ENCODE results near the gene SKI.

SKI gene

GRCh38 chr1:2334366-2334765, 106.2 kb downstream of the SKI start:
- Histone ChIP-seq H3K27ac (ENCODE audit: low read depth, low read length, severe bottlenecking) (no peak overlapping the region), H3K9me3 (ENCODE audit: control insufficient read depth, low read length) (no peaks in the 10 kb centered on the region), H3K4me1 (ENCODE audit: control insufficient read depth, insufficient read depth, low read length, poor library complexity, severe bottlenecking) (no peaks in the 10 kb centered on the region), H3K36me3 (ENCODE audit: control insufficient read depth, insufficient read depth, low read length) (no peaks in the 10 kb centered on the region), H3K4me3 (ENCODE audit: extremely low read depth, insufficient read depth, low read length, poor library complexity, severe bottlenecking) (no peak overlapping the region)
- WGBS, 2 experiments (ENCODE audit: insufficient coverage in 2 of 2): 92% methylated on average over 21 of the region's 21 CpGs

- H3K36me3 ChIP-seq (ENCODE audit: control insufficient read depth, insufficient read depth, low read length): no peaks in the 10 kb centered on the region
- no peaks in the 10 kb centered on the region for H3K4me1 ChIP-seq (ENCODE audit: control insufficient read depth, insufficient read depth, low read length, poor library complexity, severe bottlenecking)
- no peaks in the 10 kb centered on the region for H3K9me3 ChIP-seq (ENCODE audit: control insufficient read depth, low read length)
- WGBS, 2 experiments (ENCODE audit: insufficient coverage in 2 of 2): 86% methylated on average over 31 of the region's 33 CpGs
- H3K27ac ChIP-seq (ENCODE audit: low read depth, low read length, severe bottlenecking): no peak overlapping the region
- no peak overlapping the region for H3K4me3 ChIP-seq (ENCODE audit: extremely low read depth, insufficient read depth, low read length, poor library complexity, severe bottlenecking)
Measured at GRCh38 chr1:2334883-2335534, 106.9 kb downstream of the SKI start.

GRCh38 chr1:2335721-2336455, 107.8 kb downstream of the SKI start:
- Histone ChIP-seq H3K27ac (ENCODE audit: low read depth, low read length, severe bottlenecking) (no peak overlapping the region), H3K36me3 (ENCODE audit: control insufficient read depth, insufficient read depth, low read length) (no peaks in the 10 kb centered on the region), H3K4me1 (ENCODE audit: control insufficient read depth, insufficient read depth, low read length, poor library complexity, severe bottlenecking) (no peaks in the 10 kb centered on the region), H3K4me3 (ENCODE audit: extremely low read depth, insufficient read depth, low read length, poor library complexity, severe bottlenecking) (no peak overlapping the region), H3K9me3 (ENCODE audit: control insufficient read depth, low read length) (no peaks in the 10 kb centered on the region)
- 91 to 94% methylated on average over 35 to 36 of the region's 36 CpGs for WGBS, 2 experiments (ENCODE audit: insufficient coverage in 2 of 2)

- H3K27ac ChIP-seq (ENCODE audit: low read depth, low read length, severe bottlenecking): no peak overlapping the region
- no peaks in the 10 kb centered on the region for H3K36me3 ChIP-seq (ENCODE audit: control insufficient read depth, insufficient read depth, low read length)
- H3K4me1 ChIP-seq (ENCODE audit: control insufficient read depth, insufficient read depth, low read length, poor library complexity, severe bottlenecking): no peaks in the 10 kb centered on the region
- no peaks in the 10 kb centered on the region for H3K9me3 ChIP-seq (ENCODE audit: control insufficient read depth, low read length)
- 87 to 90% methylated on average over 10 to 11 of the region's 11 CpGs for WGBS, 2 experiments (ENCODE audit: insufficient coverage in 2 of 2)
- H3K4me3 ChIP-seq (ENCODE audit: extremely low read depth, insufficient read depth, low read length, poor library complexity, severe bottlenecking): no peak overlapping the region
Measured at GRCh38 chr1:2336499-2336898, 108.4 kb downstream of the SKI start.

GRCh38 chr1:2337081-2337480, 109.0 kb downstream of the SKI start:
- no peak overlapping the region for H3K27ac ChIP-seq (ENCODE audit: low read depth, low read length, severe bottlenecking)
- no peaks in the 10 kb centered on the region for H3K36me3 ChIP-seq (ENCODE audit: control insufficient read depth, insufficient read depth, low read length)
- no peaks in the 10 kb centered on the region for H3K9me3 ChIP-seq (ENCODE audit: control insufficient read depth, low read length)
- H3K4me1 ChIP-seq (ENCODE audit: control insufficient read depth, insufficient read depth, low read length, poor library complexity, severe bottlenecking): no peaks in the 10 kb centered on the region
- no peak overlapping the region for H3K4me3 ChIP-seq (ENCODE audit: extremely low read depth, insufficient read depth, low read length, poor library complexity, severe bottlenecking)
- WGBS, 2 experiments (ENCODE audit: insufficient coverage in 2 of 2): 93 to 96% methylated on average over 18 to 23 of the region's 23 CpGs

- H3K4me3 ChIP-seq (ENCODE audit: extremely low read depth, insufficient read depth, low read length, poor library complexity, severe bottlenecking): no peak overlapping the region
Measured at GRCh38 chr1:2337501-2337900, 109.4 kb downstream of the SKI start.

GRCh38 chr1:2339206-2340085, 111.3 kb downstream of the SKI start:
- 92% methylated on average over 44 to 45 of the region's 45 CpGs for WGBS, 2 experiments (ENCODE audit: insufficient coverage in 2 of 2)
- H3K4me1 ChIP-seq (ENCODE audit: control insufficient read depth, insufficient read depth, low read length, poor library complexity, severe bottlenecking): no peaks in the 10 kb centered on the region
- no peak overlapping the region for H3K4me3 ChIP-seq (ENCODE audit: extremely low read depth, insufficient read depth, low read length, poor library complexity, severe bottlenecking)
- no peak overlapping the region for H3K27ac ChIP-seq (ENCODE audit: low read depth, low read length, severe bottlenecking)
- H3K36me3 ChIP-seq (ENCODE audit: control insufficient read depth, insufficient read depth, low read length): no peaks in the 10 kb centered on the region
- no peaks in the 10 kb centered on the region for H3K9me3 ChIP-seq (ENCODE audit: control insufficient read depth, low read length)

More at GRCh38 chr1:2337501-2337900, 109.4 kb downstream of the SKI start:
- H3K9me3 ChIP-seq (ENCODE audit: control insufficient read depth, low read length): no peaks in the 10 kb centered on the region
- no peaks in the 10 kb centered on the region for H3K36me3 ChIP-seq (ENCODE audit: control insufficient read depth, insufficient read depth, low read length)
- H3K27ac ChIP-seq (ENCODE audit: low read depth, low read length, severe bottlenecking): no peak overlapping the region
- 69 to 89% methylated on average over 2 to 3 of the region's 10 CpGs for WGBS, 2 experiments (ENCODE audit: insufficient coverage in 2 of 2)
- H3K4me1 ChIP-seq (ENCODE audit: control insufficient read depth, insufficient read depth, low read length, poor library complexity, severe bottlenecking): no peaks in the 10 kb centered on the region

GRCh38 chr1:2340086-2340917, 112.2 kb downstream of the SKI start:
- 84 to 85% methylated on average over 21 of the region's 24 CpGs for WGBS, 2 experiments (ENCODE audit: insufficient coverage in 2 of 2)
- no peak overlapping the region for H3K4me3 ChIP-seq (ENCODE audit: extremely low read depth, insufficient read depth, low read length, poor library complexity, severe bottlenecking)
- H3K9me3 ChIP-seq (ENCODE audit: control insufficient read depth, low read length): no peaks in the 10 kb centered on the region
- no peaks in the 10 kb centered on the region for H3K4me1 ChIP-seq (ENCODE audit: control insufficient read depth, insufficient read depth, low read length, poor library complexity, severe bottlenecking)
- H3K36me3 ChIP-seq (ENCODE audit: control insufficient read depth, insufficient read depth, low read length): no peaks in the 10 kb centered on the region
- no peak overlapping the region for H3K27ac ChIP-seq (ENCODE audit: low read depth, low read length, severe bottlenecking)

- 91 to 92% methylated on average over 13 to 14 of the region's 14 CpGs for WGBS, 2 experiments (ENCODE audit: insufficient coverage in 2 of 2)
- no peak overlapping the region for H3K4me3 ChIP-seq (ENCODE audit: extremely low read depth, insufficient read depth, low read length, poor library complexity, severe bottlenecking)
- no peaks in the 10 kb centered on the region for H3K4me1 ChIP-seq (ENCODE audit: control insufficient read depth, insufficient read depth, low read length, poor library complexity, severe bottlenecking)
- H3K36me3 ChIP-seq (ENCODE audit: control insufficient read depth, insufficient read depth, low read length): no peaks in the 10 kb centered on the region
- no peaks in the 10 kb centered on the region for H3K9me3 ChIP-seq (ENCODE audit: control insufficient read depth, low read length)
- no peak overlapping the region for H3K27ac ChIP-seq (ENCODE audit: low read depth, low read length, severe bottlenecking)
Measured at GRCh38 chr1:2340918-2341254, 112.8 kb downstream of the SKI start.

GRCh38 chr1:2341706-2342383, 113.7 kb downstream of the SKI start:
- H3K27ac ChIP-seq (ENCODE audit: low read depth, low read length, severe bottlenecking): no peak overlapping the region
- H3K9me3 ChIP-seq (ENCODE audit: control insufficient read depth, low read length): no peaks in the 10 kb centered on the region
- no peak overlapping the region for H3K4me3 ChIP-seq (ENCODE audit: extremely low read depth, insufficient read depth, low read length, poor library complexity, severe bottlenecking)
- 94 to 96% methylated on average over 29 of the region's 29 CpGs for WGBS, 2 experiments (ENCODE audit: insufficient coverage in 2 of 2)
- no peaks in the 10 kb centered on the region for H3K36me3 ChIP-seq (ENCODE audit: control insufficient read depth, insufficient read depth, low read length)
- no peaks in the 10 kb centered on the region for H3K4me1 ChIP-seq (ENCODE audit: control insufficient read depth, insufficient read depth, low read length, poor library complexity, severe bottlenecking)

Measured in mesodermal cell (in vitro differentiated cells).